GM18499 (cell line): ENCODE data around the gene ROS1.
"Not testable (repeated sequence)": the region's sequence is repeated elsewhere in the genome, so short reads cannot be mapped to it uniquely, and the experiment has no call there.

Experiments used
- ATAC-seq: cut with Tn5 transposase; IDR thresholded peaks from one replicate; pipeline ENCODE4 v1.9.1; 2021; ENCODE audit warnings: moderate number of reproducible peaks; ENCODE audit not compliant: insufficient read depth, unreplicated experiment

Gene ROS1

GRCh38 chr6:117389227-117390057, 36.3 kb downstream of the ROS1 start:
- ATAC-seq, result no peak

- no peak for ATAC-seq
These were observed 38.2 kb downstream of the ROS1 start for GRCh38 chr6:117387454-117387974.

GRCh38 chr6:117384659-117385058, 41.1 kb downstream of the ROS1 start:
- ATAC-seq, result no peak

DNA sequence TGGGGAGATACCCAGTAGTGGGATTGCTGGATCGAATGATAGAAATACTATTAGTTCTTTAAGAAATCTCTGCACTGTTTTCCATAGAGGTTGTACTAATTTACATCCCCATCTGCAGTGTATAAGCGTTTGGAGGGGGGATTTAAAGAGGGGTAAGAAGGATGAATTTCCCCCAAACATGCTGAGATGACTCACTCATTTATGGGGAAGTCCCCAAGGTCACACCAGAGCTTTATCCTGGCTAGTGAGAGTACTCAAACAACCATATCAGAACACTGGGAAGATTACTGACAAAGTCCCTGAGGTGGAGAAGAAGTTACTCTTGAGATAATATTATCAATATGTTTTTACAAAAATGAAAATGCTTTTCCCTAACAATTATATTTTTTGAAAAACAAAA, 44.0 kb downstream of the ROS1 start:
- no peak for ATAC-seq

DNA sequence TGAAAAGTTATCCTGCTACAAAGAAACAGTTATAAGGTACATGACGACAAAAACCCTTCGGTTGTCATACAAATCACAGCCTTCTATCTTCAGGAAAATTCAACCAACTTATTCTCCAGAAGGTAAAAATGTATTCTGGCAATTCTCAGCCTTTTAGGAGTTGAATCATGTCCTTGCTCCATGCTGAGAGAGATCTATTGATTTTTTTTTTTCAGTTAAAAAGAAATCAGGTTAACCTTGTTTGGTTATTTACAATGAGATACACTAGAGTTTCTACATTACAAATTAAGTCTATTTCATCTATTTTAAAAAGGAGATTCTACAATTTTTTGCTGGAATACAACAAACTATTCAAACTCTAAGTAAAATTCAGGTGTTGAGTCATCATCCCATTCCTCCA, 45.4 kb downstream of the ROS1 start:
- no peak for ATAC-seq

DNA sequence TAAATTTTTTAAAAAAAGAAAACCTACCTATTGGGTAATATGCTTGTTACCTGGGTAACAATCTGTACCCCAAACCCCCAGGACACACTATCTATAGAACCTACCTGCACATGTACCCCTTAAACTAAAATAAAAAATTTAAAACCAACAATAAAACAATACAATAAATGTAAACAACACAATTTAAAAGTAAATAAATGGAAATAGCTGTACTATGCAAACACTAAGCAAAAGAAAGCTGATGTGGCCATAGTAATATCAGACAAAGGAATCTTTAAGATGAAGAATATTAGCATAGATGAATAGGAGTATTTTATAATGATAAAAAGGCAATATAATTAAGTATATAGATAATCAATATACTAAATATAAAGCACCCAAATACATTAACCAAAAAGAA, 50.3 kb downstream of the ROS1 start:
- no peak for ATAC-seq

GRCh38 chr6:117373211-117373813, 52.4 kb downstream of the ROS1 start:
- no peak for ATAC-seq

DNA sequence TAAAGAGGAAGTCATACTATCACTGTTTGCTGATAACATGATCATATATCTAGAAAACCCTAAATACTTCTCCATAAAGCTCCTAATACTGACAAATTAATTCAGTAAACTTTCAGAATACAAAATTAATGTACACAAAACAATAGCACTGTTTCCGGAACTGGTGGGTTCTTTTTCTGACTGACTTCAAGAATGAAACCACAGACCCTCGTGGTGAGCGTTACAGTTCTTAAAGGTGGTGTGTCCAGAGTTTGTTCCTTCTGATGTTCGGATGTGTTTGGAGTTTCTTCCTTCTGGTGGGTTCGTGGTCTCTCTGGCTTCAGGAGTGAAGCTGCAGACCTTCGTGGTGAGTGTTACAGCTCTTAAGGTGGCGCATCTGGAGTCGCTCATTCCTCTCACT, 53.5 kb downstream of the ROS1 start:
- not testable (repeated sequence) for ATAC-seq

DNA sequence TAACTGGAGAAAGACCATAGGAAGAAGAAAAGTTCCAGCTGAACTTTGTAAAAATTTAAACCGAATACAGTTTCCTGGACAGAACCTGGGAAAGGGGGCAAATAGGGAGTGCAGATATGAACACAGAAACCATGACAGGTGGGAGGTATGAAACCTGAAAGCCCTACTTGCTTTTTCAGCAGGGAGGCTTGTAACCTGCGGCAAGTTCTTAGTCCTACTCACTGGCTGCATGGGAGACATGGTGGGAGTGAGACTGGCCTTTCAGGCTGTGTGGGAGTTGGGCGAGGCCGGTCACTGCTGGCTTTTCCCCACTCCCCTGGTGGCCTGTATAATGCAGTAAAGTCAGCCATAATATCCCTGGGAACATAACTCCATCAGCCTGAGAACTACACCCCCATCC, 54.2 kb downstream of the ROS1 start:
- ATAC-seq, result no peak

DNA sequence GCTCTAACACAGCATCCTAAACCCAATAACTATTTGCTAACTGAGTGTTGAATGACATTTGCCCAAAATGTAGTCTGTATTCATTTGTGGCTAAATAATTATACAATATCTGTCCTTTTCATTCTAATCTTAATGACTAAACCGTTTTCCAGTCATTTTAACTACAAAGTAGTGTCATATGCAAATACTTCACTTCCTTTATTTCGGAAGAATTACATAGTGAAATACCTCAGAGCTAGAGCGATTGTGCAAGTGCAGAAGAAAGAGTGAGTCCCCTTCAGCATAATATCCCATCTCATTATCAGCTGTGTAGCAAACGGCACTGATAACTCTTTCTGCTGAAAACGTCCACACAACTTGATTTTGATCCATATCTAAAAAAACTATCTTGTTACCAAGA, 66.2 kb downstream of the ROS1 start:
- ATAC-seq, result no peak

DNA sequence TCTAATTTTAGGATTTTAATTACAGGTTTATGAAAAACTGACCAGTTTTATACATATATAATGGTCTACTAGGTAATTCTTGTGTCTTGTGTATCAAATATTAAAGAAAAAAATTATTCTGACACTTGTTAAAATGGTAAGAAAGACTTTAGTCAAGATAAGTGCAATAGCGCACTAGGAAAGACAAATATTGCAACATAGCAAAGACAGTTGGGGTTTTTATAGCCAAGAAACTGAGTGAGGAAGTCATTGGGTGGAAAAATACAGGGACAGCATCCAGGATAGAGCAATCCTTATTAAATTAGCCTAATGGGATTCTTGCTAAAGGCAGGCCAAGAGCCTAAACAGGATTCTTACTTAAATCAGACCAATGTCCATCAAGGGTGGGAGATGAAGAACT, 71.1 kb downstream of the ROS1 start:
- no peak for ATAC-seq

DNA sequence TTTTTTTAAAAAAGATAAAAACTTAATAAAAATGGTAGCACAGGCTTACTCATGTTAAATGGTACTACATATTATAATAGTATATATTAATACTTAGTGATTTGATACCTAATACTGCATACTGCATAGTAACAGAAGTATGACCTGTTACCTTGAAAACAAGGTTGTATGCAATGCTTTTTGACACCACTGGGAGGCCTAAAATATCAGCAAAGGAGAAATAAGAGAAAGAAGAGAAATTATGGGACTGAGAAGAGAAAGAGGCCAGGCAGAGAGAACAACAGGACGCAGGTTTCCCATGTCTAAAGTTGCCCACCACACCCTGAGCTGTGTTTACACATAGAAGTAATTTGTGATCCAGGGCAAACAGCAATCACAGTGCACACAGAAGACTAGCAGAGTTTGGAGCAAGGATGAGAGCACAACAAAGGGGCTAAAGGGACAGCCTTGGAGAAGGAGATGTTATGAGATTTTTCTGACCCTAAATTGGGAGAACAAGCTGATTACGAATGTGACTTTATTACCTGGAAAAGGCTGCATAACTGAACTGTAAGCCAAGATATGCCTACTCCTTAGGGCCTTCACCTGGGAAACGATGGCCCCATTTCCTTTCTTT, 73.2 kb downstream of the ROS1 start:
- no peak for ATAC-seq

DNA sequence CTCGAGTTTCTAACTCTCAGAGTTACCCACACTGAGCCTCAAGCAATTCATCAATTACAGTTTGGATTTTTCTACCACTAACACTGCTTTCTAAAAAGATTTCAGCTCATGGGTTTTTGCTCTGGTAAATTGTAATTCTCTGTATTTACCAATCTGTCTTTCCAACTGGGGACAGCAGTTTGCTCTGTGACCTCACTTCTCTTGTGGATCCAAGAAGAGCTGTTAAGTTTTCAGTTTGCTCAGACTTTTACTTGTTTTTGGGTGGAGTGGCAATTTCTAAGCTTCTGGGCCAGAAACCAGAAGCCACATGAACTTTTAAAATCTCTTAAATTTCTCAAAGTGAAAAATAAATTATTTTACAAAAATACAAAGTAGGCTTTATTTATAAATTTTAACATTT, 74.2 kb downstream of the ROS1 start:
- no peak for ATAC-seq

GRCh38 chr6:117346142-117346930, 79.4 kb downstream of the ROS1 start:
- ATAC-seq, result no peak

DNA sequence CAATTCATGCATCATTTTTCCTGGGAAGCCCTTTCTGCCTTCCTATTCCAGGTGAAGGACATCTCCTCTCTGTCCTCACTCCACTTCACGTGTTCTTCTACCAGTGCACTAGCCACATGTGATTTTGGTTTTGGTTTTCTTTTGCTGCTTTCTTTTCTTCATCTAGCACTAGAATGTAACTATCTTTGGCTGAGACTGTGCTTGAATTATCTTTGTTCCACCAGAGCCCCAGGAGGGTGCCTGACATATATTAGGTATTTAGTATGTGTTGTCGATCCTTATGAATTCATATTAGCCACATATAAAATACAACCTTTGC, 80.5 kb downstream of the ROS1 start:
- ATAC-seq, result no peak

DNA sequence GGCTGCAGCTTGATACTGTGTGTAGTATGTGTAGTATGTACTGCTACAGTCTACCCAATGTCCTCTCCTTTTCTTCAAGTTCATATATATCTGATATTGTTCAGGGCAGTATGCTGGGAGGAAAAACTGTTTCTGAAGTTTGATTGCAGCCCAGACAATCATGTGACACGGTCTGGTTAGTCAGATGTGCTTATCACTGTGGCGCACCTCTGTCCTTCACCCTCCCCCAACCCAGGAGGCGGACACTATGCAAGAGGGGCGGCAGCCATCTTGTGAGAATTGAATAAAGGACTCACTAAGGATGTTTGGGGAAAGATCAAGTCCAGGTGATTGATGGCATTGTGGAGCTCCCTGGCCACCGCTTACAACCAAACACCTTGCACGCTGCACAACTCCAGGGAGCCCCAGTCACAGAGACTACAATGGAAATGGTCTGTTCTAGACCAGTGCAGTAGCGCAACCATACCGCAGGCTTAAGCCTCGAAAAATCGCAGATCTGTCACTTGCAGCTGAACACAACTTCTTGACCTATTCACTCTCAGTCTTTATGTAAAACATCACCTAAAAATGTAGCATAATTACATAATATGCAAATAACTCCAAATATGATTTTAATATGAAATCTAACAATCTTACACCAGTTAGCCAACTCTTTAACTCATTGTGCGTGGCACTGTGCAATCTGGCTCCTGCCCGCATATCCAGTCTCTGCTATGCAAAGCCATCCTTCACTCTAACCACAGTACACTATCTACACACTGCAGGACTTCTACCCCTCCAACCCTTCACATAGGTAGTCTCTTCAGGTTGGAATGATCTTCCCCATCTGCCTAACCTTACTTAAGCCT, 81.1 kb downstream of the ROS1 start:
- no peak for ATAC-seq

GRCh38 chr6:117338567-117338966, 87.2 kb downstream of the ROS1 start:
- no peak for ATAC-seq

DNA sequence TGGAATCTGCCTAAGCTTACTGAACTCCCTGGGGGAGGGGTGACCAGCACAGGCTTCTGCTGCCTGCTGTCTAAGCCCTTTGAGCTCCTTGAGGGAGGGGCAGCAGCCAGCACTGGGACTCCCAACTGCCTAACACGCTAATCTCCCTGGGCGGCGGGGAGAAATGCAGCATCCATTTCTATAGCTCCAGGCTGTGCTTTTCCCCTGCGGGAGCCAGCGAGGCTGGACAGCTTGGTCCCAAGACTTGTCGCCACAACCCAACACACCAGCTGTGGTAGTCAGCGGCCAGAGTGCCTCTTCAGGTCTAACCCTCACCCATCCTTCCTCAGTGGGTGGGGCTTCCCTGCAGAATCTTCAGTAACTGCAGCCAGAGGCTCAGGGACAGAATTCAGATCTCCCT, 95.8 kb downstream of the ROS1 start:
- no peak for ATAC-seq

GRCh38 chr6:117328500-117328899, 97.2 kb downstream of the ROS1 start:
- ATAC-seq, result no peak

DNA sequence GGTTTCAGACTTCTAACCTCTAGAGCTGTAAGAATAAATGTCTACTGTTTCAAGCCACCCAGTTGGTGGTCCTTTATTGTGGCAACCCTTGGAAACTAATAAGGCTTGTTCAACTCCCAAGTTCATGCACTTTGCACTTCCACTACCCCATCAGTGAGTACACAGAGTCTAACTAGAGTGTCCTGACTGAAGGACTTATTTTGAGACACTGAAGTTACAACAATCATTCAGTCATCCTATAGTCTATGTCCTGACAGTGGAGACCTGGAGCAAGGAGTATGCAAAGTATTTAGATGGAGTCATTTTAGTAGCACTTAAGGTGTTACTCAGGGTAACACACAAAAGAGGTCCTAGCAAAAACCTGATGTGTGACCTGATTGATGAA, 97.7 kb downstream of the ROS1 start:
- ATAC-seq, result no peak
